ENCODE measurements around the gene SLC19A1.

The SLC19A1 gene

GRCh38 chr21:45515241-45516061 lies 26.8 kb downstream of the SLC19A1 start:
- DNase-seq, result no peak

GRCh38 chr21:45514311-45515021 lies 27.8 kb downstream of the SLC19A1 start:
- DNase-seq, result no peak

DNA sequence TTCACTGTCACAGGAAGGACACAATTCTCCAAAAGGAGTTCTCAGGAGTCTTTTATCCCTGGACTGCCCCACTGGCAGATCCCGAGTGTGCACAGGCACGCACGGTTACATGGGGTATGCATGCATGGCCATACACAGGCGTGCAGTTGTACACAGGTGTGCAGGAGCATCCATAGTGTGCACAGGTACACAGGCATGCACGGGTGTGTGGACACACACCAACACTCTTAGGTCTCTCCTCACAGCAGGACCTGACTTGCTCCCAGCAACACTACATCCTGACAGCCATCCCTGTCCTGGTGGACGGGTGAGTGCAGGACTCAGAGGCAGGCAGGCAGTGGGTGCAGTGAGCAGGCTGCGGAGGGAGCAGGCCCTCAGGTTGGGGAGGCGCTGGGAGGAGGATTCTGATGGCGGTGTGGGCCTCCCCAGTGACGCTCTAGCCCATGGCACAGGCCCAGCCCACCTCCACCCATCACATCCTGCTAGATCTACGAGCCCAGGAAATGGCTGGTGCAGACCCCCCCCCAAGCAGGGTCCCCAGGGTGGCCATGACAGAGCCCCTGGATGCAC lies 28.4 kb downstream of the SLC19A1 start:
- no peak for DNase-seq

DNA sequence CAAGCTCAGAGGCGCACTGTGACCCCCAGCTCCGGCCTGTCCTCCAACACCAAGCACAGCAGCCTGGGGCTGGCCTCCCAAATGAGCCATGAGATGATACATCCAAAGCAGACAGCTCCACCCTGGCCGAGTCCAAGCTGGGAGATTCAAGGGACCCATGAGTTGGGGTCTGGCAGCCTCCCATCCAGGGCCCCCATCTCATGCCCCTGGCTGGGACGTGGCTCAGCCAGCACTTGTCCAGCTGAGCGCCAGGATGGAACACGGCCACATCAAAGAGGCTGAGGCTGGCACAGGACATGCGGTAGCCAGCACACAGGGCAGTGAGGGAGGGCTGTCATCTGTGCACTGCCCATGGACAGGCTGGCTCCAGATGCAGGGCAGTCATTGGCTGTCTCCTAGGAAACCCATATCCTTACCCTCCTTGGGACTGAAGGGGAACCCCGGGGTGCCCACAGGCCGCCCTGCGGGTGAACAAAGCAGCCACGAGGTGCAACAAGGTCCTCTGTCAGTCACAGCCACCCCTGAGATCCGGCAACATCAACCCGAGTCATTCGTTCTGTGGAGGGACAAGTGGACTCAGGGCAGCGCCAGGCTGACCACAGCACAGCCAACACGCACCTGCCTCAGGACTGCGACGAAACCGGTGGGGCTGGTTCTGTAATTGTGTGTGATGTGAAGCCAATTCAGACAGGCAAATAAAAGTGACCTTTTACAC lies 29.1 kb downstream of the SLC19A1 start:
- DNase-seq, result no peak

GRCh38 chr21:45512626-45513002 lies 29.6 kb downstream of the SLC19A1 start:
- no peak for DNase-seq

DNA sequence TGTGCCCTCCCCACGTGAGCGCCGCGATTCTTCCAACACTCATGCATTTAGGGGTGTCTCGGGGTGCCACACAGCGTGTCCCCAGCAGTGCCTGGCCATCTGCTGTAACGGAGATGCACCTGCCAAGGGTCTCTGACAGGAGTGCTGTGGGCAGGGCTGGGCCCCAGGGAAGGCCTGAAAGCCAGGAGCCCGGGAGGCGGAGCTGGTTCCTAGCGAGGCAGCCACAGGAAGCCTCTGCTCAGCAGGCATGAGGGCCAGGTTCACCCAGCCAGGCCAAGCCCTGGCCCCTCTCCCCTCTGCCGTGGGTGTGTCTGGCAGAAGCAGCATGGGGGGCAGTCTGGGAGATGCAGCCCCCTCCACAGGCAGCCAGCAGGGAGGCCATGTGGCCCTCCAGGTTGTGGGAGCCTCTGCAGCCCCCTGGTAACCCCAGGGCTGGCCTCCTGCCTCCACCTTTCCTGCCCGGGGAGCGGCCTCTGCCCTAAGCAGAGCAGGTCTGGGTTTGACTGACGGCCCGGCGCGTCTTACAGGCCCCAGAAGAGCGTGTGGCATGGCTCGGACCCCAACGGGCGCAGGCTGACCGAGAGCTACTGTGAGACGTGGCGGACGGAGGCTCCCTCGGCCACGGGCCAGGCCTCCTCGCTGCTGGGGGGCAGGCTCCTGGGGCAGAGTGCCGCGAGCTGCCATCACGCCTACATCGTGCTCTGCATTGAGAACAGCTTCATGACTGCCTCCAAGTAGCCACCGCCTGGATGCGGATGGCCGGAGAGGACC lies 30.4 kb downstream of the SLC19A1 start:
- no peak for DNase-seq

DNA sequence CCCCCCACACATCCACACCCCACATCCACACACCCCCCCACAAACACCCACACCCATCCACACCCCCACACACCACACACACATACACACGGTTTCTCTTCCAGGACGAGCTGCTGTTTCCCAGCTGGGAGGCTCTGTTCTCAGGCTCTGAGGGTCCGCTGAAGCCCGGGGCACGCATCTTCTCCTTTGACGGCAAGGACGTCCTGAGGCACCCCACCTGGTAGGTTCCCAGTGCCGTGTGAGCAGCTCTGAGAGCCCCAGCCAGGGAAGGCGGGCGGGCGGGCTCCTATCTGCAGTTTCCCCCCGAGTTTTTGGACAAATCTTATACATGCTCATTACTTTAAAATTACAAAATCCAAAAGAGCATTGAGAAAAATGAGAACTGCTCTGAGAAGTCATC lies 31.2 kb downstream of the SLC19A1 start:
- DNase-seq, result no peak

DNA sequence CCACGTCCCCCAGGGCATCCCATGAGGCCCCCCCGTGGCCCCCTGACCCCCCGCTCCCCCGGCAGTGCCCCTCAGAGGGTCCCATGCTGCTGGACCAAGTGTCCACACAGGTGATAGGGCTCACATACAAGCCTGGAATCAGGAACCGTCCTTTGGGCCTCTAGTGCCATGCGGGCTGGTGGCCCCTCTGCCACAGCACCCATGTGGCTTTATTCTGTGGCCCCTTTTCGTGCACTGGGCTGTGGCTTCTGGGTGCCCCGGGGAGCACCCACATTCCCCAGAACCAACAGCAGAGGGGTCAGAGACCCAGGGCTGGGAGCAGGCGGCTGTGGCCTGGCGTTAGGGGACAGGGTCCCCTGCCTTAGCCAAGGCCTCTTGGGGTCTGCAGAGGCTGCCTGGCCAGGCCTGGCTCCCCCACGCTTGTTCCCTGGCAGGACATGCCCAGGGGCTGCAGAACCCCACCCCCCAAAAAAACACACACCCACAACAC lies 31.7 kb downstream of the SLC19A1 start:
- no peak for DNase-seq

DNA sequence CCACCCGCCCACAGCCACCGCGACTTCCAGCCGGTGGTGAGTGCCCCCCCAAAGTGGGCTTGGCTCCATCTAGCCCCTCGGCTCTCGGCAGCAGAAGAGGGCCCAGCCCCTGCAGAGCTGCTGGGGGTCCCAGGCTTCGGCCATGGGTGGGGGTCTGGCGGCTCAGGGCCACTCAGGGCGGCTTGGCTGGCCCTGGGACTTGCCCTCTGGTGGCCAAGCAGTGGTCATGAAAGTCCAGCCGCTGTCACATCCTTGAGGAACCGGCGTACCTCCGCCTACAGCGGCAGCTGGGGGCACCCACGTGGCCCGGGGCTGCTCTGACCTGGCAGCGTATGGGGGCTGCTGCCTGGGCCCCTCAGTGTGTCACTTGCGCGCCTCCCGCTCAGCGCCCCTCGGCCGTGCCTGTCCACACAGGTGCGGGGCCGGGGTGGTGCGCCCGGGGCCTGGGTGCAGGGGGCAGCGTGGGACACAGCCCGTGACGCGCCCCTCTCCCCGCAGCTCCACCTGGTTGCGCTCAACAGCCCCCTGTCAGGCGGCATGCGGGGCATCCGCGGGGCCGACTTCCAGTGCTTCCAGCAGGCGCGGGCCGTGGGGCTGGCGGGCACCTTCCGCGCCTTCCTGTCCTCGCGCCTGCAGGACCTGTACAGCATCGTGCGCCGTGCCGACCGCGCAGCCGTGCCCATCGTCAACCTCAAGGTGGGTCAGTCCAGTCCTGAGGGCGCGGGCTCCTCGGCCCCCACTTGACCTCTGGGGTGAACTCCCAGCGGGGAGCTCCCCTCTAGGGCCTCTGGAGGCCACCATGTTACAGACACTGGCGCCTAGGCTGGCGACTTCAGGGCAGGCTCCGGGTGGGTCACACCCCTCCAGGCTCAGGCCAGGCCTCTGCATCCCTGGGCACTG lies 32.4 kb downstream of the SLC19A1 start:
- no peak for DNase-seq

- no peak for DNase-seq
These were observed 33.4 kb downstream of the SLC19A1 start for GRCh38 chr21:45508607-45509565.

- DNase-seq, result no peak
These were observed 34.2 kb downstream of the SLC19A1 start for GRCh38 chr21:45507888-45508508.

GRCh38 chr21:45507523-45507875 lies 34.7 kb downstream of the SLC19A1 start:
- no peak for DNase-seq

GRCh38 chr21:45506836-45507522 lies 35.3 kb downstream of the SLC19A1 start:
- DNase-seq, result no peak

DNA sequence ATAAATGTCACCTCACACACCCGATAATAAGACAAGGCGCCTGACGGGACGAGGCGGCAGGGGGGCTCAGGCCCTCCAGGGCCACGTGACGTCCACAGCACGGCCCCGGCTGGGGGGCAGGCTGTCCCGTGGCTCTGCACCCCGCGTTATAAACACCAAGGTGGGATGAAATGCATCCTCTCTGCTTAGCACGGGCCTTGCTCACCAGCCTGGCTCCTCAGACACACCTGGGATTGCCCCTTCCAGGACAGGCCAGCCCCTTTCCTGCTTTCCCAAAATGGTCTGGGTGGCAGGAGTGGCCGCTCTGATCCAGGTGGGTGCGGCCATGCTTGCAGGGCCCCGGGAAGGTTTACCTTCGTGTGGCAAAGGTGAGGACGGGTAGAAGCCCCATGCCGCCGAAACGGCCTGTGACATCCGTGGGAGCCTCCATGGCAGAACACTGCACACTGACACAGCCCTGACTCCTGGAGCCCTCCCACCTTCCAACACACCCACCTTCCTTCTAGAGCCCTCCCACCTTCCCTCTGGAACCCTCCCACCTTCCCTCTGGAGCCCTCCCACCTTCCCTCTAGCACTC lies 35.9 kb downstream of the SLC19A1 start:
- DNase-seq, result no peak

DNA sequence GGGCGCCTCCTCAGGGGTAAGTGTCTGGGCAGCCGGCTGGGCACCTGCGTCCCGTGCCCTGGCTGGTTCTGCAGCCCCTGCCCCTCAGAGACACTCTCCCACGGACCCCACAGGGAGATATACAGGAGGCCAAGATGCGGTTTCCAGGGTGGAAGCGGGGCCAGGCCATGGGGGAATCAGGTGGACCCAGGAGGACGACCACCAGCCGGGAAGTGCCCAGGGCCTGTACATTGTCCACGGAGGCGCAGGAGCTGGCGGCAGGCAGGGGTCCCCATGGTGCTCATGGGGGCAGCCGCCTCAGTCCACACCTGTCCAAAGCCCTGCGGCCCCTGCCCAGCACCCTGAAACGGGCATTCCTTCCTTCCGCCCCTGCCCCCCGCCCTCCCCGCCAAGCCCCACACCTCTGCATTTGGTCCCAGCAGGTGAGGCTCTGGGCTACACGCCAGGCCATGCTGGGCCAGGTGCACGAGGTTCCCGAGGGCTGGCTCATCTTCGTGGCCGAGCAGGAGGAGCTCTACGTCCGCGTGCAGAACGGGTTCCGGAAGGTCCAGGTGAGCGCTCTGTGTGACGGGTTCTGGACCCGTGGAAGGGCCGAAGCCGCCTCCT lies 36.7 kb downstream of the SLC19A1 start:
- DNase-seq, result no peak

DNA sequence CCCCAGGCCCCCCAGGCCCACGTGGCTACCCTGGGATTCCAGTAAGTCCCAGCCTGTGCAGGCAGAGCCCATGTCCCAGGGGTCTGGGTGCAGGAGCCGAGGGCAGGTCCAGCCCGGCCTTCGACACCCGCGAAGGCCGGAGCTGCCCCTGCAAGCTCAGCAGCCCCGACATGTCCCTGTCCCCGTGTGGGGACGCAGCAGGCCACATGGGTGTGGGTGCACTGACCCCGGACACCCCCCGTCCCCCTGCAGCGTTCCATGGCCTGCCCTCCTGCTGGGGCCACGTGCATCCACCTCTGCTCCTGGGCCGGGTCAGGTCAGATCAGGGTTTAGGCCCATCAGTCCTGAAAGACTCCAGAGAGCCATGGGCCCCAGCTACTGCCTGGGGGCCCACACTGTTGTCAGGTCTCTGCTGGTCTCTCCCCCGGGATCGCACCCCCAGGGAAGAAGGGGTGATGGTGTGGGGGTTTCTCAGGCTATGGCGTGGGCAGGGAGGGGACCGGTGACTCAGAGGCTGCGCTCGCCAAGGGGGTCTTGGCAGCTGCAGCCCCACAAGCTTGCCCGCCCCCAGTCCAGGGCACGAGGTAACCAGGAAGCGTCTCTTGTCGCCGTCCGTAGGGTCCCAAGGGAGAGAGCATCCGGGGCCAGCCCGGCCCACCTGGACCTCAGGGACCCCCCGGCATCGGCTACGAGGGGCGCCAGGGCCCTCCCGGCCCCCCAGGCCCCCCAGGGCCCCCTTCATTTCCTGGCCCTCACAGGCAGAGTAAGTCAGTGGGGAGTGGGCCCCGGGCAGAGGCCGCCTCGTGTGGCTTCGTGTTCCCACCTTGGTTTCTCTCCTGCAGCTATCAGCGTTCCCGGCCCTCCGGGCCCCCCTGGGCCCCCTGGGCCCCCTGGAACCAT lies 37.5 kb downstream of the SLC19A1 start:
- DNase-seq, result no peak

DNA sequence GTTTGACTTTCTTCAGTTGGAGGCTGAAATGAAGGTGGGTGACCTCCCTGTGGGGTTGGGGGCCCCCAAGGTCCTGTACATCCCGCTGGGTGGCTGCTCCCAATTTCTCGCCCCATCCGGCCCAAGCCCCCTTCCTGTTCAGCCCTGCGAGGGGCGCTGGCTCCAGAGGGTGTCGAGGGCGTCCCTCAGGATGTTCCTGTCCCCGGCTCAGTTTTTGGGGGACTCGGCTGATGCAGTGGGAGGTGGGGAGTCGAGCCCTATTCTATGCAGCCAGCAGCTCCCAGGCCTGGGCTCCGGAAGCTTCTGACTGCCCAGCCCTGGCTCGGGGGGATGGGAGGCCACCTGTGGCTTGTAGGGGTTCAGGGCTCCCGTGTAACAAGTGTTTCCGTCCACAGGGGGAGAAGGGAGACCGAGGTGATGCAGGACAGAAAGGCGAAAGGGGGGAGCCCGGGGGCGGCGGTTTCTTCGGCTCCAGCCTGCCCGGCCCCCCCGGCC lies 38.2 kb downstream of the SLC19A1 start:
- no peak for DNase-seq

Data from midbrain (tissue), 1 donor.